Tibial nerve (tissue), 4 donors: ENCODE measurements around the gene CASP3.

Source experiments
- CTCF ChIP-seq, 5 experiments: fragments of 200-600 bp in 3 of 5; fragments of 450-650 bp in 2 of 5; sonication (generic) in 3 of 5; IDR thresholded peaks; one replicate each; pipeline ENCODE4 v1.5.1; 2016 to 2019; ENCODE audit warnings: antibody characterized with exemption in 5 of 5, mild to moderate bottlenecking in 3 of 5, moderate library complexity in 2 of 5
- EP300 ChIP-seq, 2 donors: sonication (generic); formaldehyde crosslinking; IDR thresholded peaks; one replicate each; pipeline ENCODE4 v1.6.1; 2017; ENCODE audit warnings: antibody characterized with exemption in 2 of 2, mild to moderate bottlenecking in 1 of 2
- POLR2A ChIP-seq, 2 donors: fragments of 450-650 bp; IDR thresholded peaks; one replicate each; pipeline ENCODE4 v1.6.1; 2017; ENCODE audit warnings: antibody characterized with exemption in 2 of 2, mild to moderate bottlenecking in 2 of 2, moderate library complexity in 2 of 2

GRCh38 chr4:184671101-184671500 lies 21.9 kb upstream of the CASP3 start:
- TF ChIP-seq CTCF (IDR thresholded peaks at IDR 0.05) (no peak), POLR2A (IDR thresholded peaks at IDR 0.05) (no peak), EP300 (IDR thresholded peaks at IDR 0.05) (no peak)
